ENCODE results near the gene ST8SIA4. TPM values are rescaled to one million over a fixed set of nuclear protein-coding genes. Genes with fewer than 3 reads are reported as not detected.

ST8SIA4 gene
- total and polyA plus RNA-seq, 2 donors (not counting 1 experiment from before 2014, with no cell fraction given) = 9.5 to 42.6 TPM

- Histone ChIP-seq H3K27me3 (replicated peaks in 1 of 4; ENCODE audit: control extremely low read depth in 1 of 4, control insufficient read depth in 3 of 4, insufficient read depth in 4 of 4, low read length in 3 of 4) (no peaks in the 10 kb centered on the region), H3K36me3 (replicated peaks in 1 of 2; ENCODE audit: control extremely low read depth in 1 of 2, control insufficient read depth in 1 of 2, extremely low read depth in 1 of 2, insufficient read depth in 2 of 2, low read length in 1 of 2) (peaks cover 0 to 3% of the 10 kb centered on the region in 2 experiments), H3K4me3 (ENCODE audit: control extremely low read depth in 1 of 5, extremely low read depth in 1 of 5, insufficient read depth in 1 of 5, low read depth in 2 of 5, low read length in 4 of 5) (peak overlapping the region; percentile 82 to 100 (median 97)), H3K4me2 (replicated peaks; ENCODE audit: low read depth, low read length, poor library complexity, severe bottlenecking) (peak overlapping the region; percentile 82), H3K9ac (ENCODE audit: low read length) (peak overlapping the region; percentile 93), H4K20me1 (ENCODE audit: control insufficient read depth, insufficient read depth, low read length, poor library complexity, severe bottlenecking) (no peaks in the 10 kb centered on the region), H3K27ac (ENCODE audit: low read length in 2 of 2) (peak overlapping the region; percentile 90 to 95), H2AFZ (ENCODE audit: insufficient read depth, low read depth, low read length, poor library complexity, severe bottlenecking) (peak overlapping the region; percentile 83), H3K4me1 (ENCODE audit: control insufficient read depth in 2 of 2, insufficient read depth in 2 of 2, low read length in 2 of 2) (peaks cover 38 to 48% of the 10 kb centered on the region in 2 donors), H3K9me3 (ENCODE audit: control extremely low read depth in 1 of 3, control insufficient read depth in 2 of 3, insufficient read depth in 1 of 3, low read length in 2 of 3) (no peaks in the 10 kb centered on the region), H3K79me2 (ENCODE audit: control insufficient read depth, insufficient read depth, low read length) (peaks cover 55% of the 10 kb centered on the region)
- Mint-ChIP-seq H3K27ac (peak overlapping the region; percentile 96), H3K27me3 (no peaks in the 10 kb centered on the region), H3K4me1 (peaks cover 49% of the 10 kb centered on the region), H3K4me3 (peak overlapping the region; percentile 89), H3K9me3 (ENCODE audit: insufficient read depth) (no peaks in the 10 kb centered on the region)
- TF ChIP-seq EZH2 (IDR thresholded peaks at IDR 0.05; ENCODE audit: borderline replicate concordance, insufficient read depth, low read depth, low read length, poor library complexity, severe bottlenecking) (no peak), CTCF (IDR thresholded peaks at IDR 0.05) (no peak)
- peak; percentile 88 for DNase-seq
- ATAC-seq (ENCODE audit: low read depth) = peak; percentile 26
- ChIA-PET CTCF (interaction anchor here (0.5 to 6.3 kb wide), 16 partner anchors 8 to 1797 kb away, joined by 3 to 92 read pairs (median 6); no protein-coding TSS in a partner anchor), POLR2A (interaction anchor here (0.6 to 1.9 kb wide), 7 partner anchors 46 to 1872 kb away, joined by 3 to 7 read pairs (median 4); no protein-coding TSS in a partner anchor)
- intact Hi-C loops (cut with micrococcal nuclease) = loop anchor here (1.0 to 5.0 kb wide), 3 partner anchors 125 to 1875 kb away; no protein-coding TSS in a partner anchor
- WGBS (ENCODE audit: insufficient coverage) = no CpG with 5 or more reads among the region's 9 CpGs
Measured at GRCh38 chr5:100901821-100902341, 1.2 kb downstream of the ST8SIA4 start.

All from B cell (primary cell).